SK-N-SH (cell line): Measurements from ENCODE around the gene POU2AF2. TPM values are rescaled to one million over a fixed set of nuclear protein-coding genes. Genes with fewer than 3 reads are reported as not detected.

ENCODE experiments used
- CTCF ChIA-PET: fragments of 300-600, 350-600 bp; formaldehyde crosslinking; extraction: SDS; loops from one replicate; lab custom pipeline; 2021; lab: Yijun Ruan, JAX
- POLR2A ChIA-PET: fragments of 350-600 bp; sonication (Branson Sonifier 250); formaldehyde crosslinking; extraction: SDS; loops from one replicate; lab custom pipeline; 2020; ENCODE audit warnings: antibody characterized with exemption, inconsistent platforms; lab: Yijun Ruan, JAX
- DNase-seq: peaks from one replicate; pipeline ENCODE4 v3.0.0; 2012
- H2AFZ ChIP-seq: fragments of 200-600 bp; sonication (generic); 2 replicates; pipeline ENCODE4 v1.8.1; 2016; ENCODE audit warnings: antibody characterized with exemption, mild to moderate bottlenecking, low read depth
- H3F3A ChIP-seq: fragments of 200-600 bp; sonication (generic); replicated peaks from 2 replicates; pipeline ENCODE3; 2016; ENCODE audit warnings: antibody characterized with exemption, mild to moderate bottlenecking; ENCODE audit not compliant: insufficient read depth
- H3K27ac ChIP-seq, 2 experiments: fragments of 200-500 bp in 1 of 2; fragments of 200-600 bp in 1 of 2; sonication (Bioruptor generic) in 1 of 2; sonication (generic), shearing (Covaris generic) in 1 of 2; 2 replicates each; pipeline versions ENCODE4 v1.5.1 to v1.6.1; 2014 to 2016; ENCODE audit warnings: low read depth in 2 of 2, inconsistent platforms in 1 of 2, low read length in 1 of 2, mild to moderate bottlenecking in 1 of 2, mixed read lengths in 1 of 2
- H3K27me3 ChIP-seq: fragments of 200-600 bp; sonication (generic), shearing (Covaris generic); 2 replicates; pipeline ENCODE4 v1.6.1; 2016; ENCODE audit warnings: mixed run types; ENCODE audit not compliant: insufficient read depth
- H3K36me3 ChIP-seq, 2 experiments: fragments of 200-500 bp in 1 of 2; fragments of 200-600 bp in 1 of 2; sonication (Bioruptor generic) in 1 of 2; sonication (generic) in 1 of 2; replicated peaks in 1 of 2; 2 replicates each; pipeline versions ENCODE3 to v1.5.1; 2014 to 2016; ENCODE audit warnings: low read length in 1 of 2, mild to moderate bottlenecking in 1 of 2; ENCODE audit not compliant: insufficient read depth in 2 of 2, control insufficient read depth in 1 of 2
- H3K4me1 ChIP-seq, 2 experiments: fragments of 200-500 bp in 1 of 2; fragments of 200-600 bp in 1 of 2; sonication (Bioruptor generic) in 1 of 2; sonication (generic), shearing (Covaris generic) in 1 of 2; 2 replicates each; pipeline versions ENCODE4 v1.5.1 to v1.6.1; 2014 to 2016; ENCODE audit warnings: low read depth in 1 of 2, low read length in 1 of 2, mixed run types in 1 of 2; ENCODE audit not compliant: insufficient read depth in 2 of 2, control insufficient read depth in 1 of 2
- H3K4me2 ChIP-seq: fragments of 200-600 bp; sonication (generic), shearing (Covaris generic); 2 replicates; pipeline ENCODE4 v1.6.1; 2017; ENCODE audit warnings: mixed run types
- H3K4me3 ChIP-seq, 2 experiments: fragments of 200-500 bp in 1 of 2; fragments of 200-600 bp in 1 of 2; sonication (Bioruptor generic) in 1 of 2; sonication (generic), shearing (Covaris generic) in 1 of 2; 2 replicates each; pipeline versions ENCODE4 v1.5.1 to v1.8.1; 2014 to 2016; ENCODE audit warnings: low read depth in 2 of 2, inconsistent platforms in 1 of 2, low read length in 1 of 2, mild to moderate bottlenecking in 1 of 2, mixed read lengths in 1 of 2, moderate library complexity in 1 of 2
- H3K79me2 ChIP-seq: fragments of 200-600 bp; sonication (generic); 2 replicates; pipeline ENCODE4 v1.8.1; 2017; ENCODE audit warnings: mild to moderate bottlenecking; ENCODE audit not compliant: insufficient read depth
- H3K9ac ChIP-seq: fragments of 200-600 bp; sonication (generic); 2 replicates; pipeline ENCODE4 v1.6.1; 2017; ENCODE audit warnings: mixed run types
- H3K9me2 ChIP-seq: fragments of 200-600 bp; sonication (generic); 2 replicates; pipeline ENCODE4 v1.6.1; 2017; ENCODE audit warnings: mixed run types
- H3K9me3 ChIP-seq: fragments of 200-600 bp; sonication (generic); 2 replicates; pipeline ENCODE4 v1.6.1; 2017; ENCODE audit warnings: mixed run types, mild to moderate bottlenecking, moderate library complexity
- H4K20me1 ChIP-seq: fragments of 200-600 bp; sonication (generic); 2 replicates; pipeline ENCODE4 v1.6.1; 2017; ENCODE audit warnings: mild to moderate bottlenecking, mixed run types; ENCODE audit not compliant: insufficient read depth
- ELF1 ChIP-seq: IDR thresholded peaks from 2 replicates; pipeline ENCODE4 v1.4.0; 2012
- EP300 ChIP-seq, 2 experiments: IDR thresholded peaks; 2 replicates each; pipeline versions ENCODE4 v1.4.0 to v1.6.1; 2012; ENCODE audit warnings: borderline replicate concordance in 1 of 2, low read depth in 1 of 2, low read length in 1 of 2
- EZH2phosphoT487 ChIP-seq: fragments of 200-600 bp; sonication (generic); IDR thresholded peaks from 2 replicates; pipeline ENCODE4 v1.6.1; 2017; ENCODE audit warnings: low read depth, mixed run types, mild to moderate bottlenecking, antibody characterized with exemption, moderate library complexity, borderline replicate concordance
- FOXJ3 ChIP-seq: sonication (generic); formaldehyde crosslinking; IDR thresholded peaks from 2 replicates; pipeline ENCODE4 v1.5.1; 2020; ENCODE audit warnings: mild to moderate bottlenecking, missing genetic modification reagents
- GABPA ChIP-seq: IDR thresholded peaks from 2 replicates; pipeline ENCODE4 v1.4.0; 2012; ENCODE audit warnings: low read depth, mild to moderate bottlenecking
- GATA2 ChIP-seq: sonication (generic); formaldehyde crosslinking; IDR thresholded peaks from 2 replicates; pipeline ENCODE4 v1.5.0; 2020; ENCODE audit warnings: mild to moderate bottlenecking, missing genetic modification reagents
- JUND ChIP-seq: IDR thresholded peaks from 2 replicates; pipeline ENCODE4 v1.4.0; 2012
- MEF2A ChIP-seq: IDR thresholded peaks from 2 replicates; pipeline ENCODE4 v1.4.0; 2012; ENCODE audit warnings: low read depth, borderline replicate concordance
- NFIC ChIP-seq: IDR thresholded peaks from 2 replicates; pipeline ENCODE4 v1.4.0; 2012; ENCODE audit warnings: borderline replicate concordance
- RCOR1 ChIP-seq: fragments of 150-350 bp; IDR thresholded peaks from 2 replicates; pipeline ENCODE4 v1.6.1; 2017; ENCODE audit warnings: antibody characterized with exemption, low read length
- RFX5 ChIP-seq: IDR thresholded peaks from 2 replicates; pipeline ENCODE4 v1.6.1; 2012; ENCODE audit warnings: mild to moderate bottlenecking, improper control_type of control experiment, low read length
- TAF1 ChIP-seq: IDR thresholded peaks from 2 replicates; pipeline ENCODE4 v1.6.1; 2012; ENCODE audit warnings: low read depth, mild to moderate bottlenecking, low read length, moderate library complexity, borderline replicate concordance
- TEAD4 ChIP-seq: IDR thresholded peaks from 2 replicates; pipeline ENCODE4 v1.4.0; 2012; ENCODE audit warnings: mild to moderate bottlenecking, borderline replicate concordance; ENCODE audit not compliant: insufficient read depth
- USF2 ChIP-seq: fragments of 150-350 bp; IDR thresholded peaks from 2 replicates; pipeline ENCODE4 v1.6.1; 2017; ENCODE audit warnings: antibody characterized with exemption, low read length, low read depth, borderline replicate concordance
- YY1 ChIP-seq: IDR thresholded peaks from 2 replicates; pipeline ENCODE4 v1.4.0; 2012; ENCODE audit warnings: low read depth, mild to moderate bottlenecking
- ZBTB33 ChIP-seq: IDR thresholded peaks from 2 replicates; pipeline ENCODE4 v1.4.0; 2012; ENCODE audit warnings: low read depth, borderline replicate concordance
- WGBS: methylation state at CpG from one replicate; pipeline ENCODE4 v1.1.6; 2017; ENCODE audit warnings: low lambda C conversion rate; 5-methylcytosine and 5-hydroxymethylcytosine counted together
- polyA plus RNA-seq, 3 experiments: library from polyadenylated mRNA; depleted of rRNA; stranded (reverse); fragments of >200 nt; gene quantifications; 2 replicates each; pipeline ENCODE4 v1.2.3, GENCODE V29; 2012
- TF ChIP-seq, protein P1 (sequence below): fragments of 200-600 bp; sonication (generic); IDR thresholded peaks from 2 replicates; pipeline ENCODE4 v1.6.1; 2017; ENCODE audit warnings: antibody characterized with exemption, mild to moderate bottlenecking, moderate library complexity

Gene POU2AF2
- polyA plus RNA-seq, 1 of the 3 experiments (the other 2 are of a cell fraction) = 0.15 TPM

GRCh38 chr11:111200010-111200534 lies 45.5 kb upstream of the POU2AF2 start:
- Histone ChIP-seq H3K27ac (no peak overlapping the region), H2AFZ (no peak overlapping the region), H3K9ac (no peak overlapping the region), H3K36me3 (no peaks in the 10 kb centered on the region), H3K9me2 (no peaks in the 10 kb centered on the region), H3K4me1 (no peaks in the 10 kb centered on the region), H3K27me3 (no peaks in the 10 kb centered on the region), H4K20me1 (no peaks in the 10 kb centered on the region), H3K4me2 (no peak overlapping the region), H3K79me2 (no peaks in the 10 kb centered on the region), H3K9me3 (no peaks in the 10 kb centered on the region), H3F3A (no peaks in the 10 kb centered on the region), H3K4me3 (no peak overlapping the region)
- CTCF ChIA-PET = interaction anchor here (0.6 to 0.9 kb wide), 2 partner anchors 246 to 1154 kb away, joined by 3 read pairs; no protein-coding TSS in a partner anchor
- no peak for TF ChIP-seq MEF2A
- TF ChIP-seq USF2 = no peak
- no peak for TF ChIP-seq FOXJ3 (CRISPR knock-in tag)
- no peak for TF ChIP-seq ELF1
- TF ChIP-seq NFIC = no peak
- TF ChIP-seq, protein P1, sequence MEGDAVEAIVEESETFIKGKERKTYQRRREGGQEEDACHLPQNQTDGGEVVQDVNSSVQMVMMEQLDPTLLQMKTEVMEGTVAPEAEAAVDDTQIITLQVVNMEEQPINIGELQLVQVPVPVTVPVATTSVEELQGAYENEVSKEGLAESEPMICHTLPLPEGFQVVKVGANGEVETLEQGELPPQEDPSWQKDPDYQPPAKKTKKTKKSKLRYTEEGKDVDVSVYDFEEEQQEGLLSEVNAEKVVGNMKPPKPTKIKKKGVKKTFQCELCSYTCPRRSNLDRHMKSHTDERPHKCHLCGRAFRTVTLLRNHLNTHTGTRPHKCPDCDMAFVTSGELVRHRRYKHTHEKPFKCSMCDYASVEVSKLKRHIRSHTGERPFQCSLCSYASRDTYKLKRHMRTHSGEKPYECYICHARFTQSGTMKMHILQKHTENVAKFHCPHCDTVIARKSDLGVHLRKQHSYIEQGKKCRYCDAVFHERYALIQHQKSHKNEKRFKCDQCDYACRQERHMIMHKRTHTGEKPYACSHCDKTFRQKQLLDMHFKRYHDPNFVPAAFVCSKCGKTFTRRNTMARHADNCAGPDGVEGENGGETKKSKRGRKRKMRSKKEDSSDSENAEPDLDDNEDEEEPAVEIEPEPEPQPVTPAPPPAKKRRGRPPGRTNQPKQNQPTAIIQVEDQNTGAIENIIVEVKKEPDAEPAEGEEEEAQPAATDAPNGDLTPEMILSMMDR = no peak
- TF ChIP-seq YY1 = no peak
- TF ChIP-seq EZH2phosphoT487 = no peak
- no peak for TF ChIP-seq EP300 (IDR thresholded peaks at IDR 0.05; ENCODE audit: borderline replicate concordance in 1 of 2, low read depth in 1 of 2, low read length in 1 of 2)
- TF ChIP-seq GABPA = no peak
- TF ChIP-seq GATA2 (CRISPR knock-in tag) = no peak
- no peak for TF ChIP-seq RCOR1
- TF ChIP-seq TEAD4 = no peak
- TF ChIP-seq JUND = no peak
- TF ChIP-seq RFX5 = no peak
- no peak for TF ChIP-seq TAF1
- TF ChIP-seq ZBTB33 = no peak
- POLR2A ChIA-PET = no interaction called here
- DNase-seq = no peak
- WGBS = 49% methylated on average over 3 of the region's 3 CpGs
